SKM-1 treated with dmso at 0.1 percent for 144 hours (cell line): ENCODE results near the gene MTUS2.

Source experiments
- DNase-seq: peaks from one replicate; lab custom pipeline; 2025; ENCODE audit not compliant: unreplicated experiment; lab: John Stamatoyannopoulos, UW

The MTUS2 gene

DNA sequence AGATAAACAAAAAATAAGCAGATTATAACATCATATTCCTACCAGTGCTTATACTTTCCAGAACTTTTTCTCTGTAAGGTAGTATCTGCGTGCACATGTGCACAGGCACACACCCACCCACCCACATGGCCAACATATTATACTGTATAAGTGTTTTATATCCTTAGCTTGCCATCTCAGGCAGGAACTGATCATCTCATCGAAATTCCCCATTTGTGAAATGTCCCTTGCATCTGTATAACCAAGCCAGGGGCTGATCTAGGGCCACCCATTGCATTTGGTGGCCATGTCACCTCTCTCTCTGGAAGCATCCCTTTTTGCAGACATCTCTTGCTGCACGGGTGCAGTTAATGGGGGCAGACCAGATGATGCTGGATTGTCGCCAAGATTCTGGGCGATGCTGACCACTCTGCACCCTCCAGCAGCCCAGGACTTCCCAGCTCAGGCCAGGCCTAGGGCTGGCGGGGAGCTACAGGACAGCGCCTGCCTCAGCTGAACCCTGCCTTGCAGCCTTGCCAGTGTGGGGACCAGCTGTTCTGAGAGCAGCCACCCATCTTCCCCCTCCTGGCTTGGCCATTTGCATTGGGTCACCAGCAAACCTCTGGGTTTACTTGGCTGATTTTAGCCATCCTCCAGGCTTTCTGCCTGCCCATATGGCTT lies 679.5 kb downstream of the MTUS2 start:
- no peak for DNase-seq

DNA sequence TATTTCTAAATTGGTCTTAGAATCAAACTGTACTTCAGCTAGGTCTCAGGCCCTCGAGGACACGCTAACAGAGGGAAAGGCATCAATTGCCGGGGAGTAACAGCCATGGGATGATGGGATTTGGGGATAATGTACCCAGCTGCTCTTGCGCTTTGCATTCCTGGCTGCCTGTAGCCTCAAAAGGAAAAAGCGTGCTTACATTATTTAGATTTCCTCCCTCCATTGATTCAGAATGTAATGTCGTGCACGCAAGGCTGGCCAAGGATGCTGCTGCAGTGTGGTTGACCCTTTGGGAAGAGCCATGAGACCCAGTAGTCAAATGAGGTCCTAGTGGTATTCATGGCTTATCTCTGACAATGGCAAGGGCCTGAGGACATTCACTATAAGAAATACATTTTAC lies 680.2 kb downstream of the MTUS2 start:
- DNase-seq = no peak

DNA sequence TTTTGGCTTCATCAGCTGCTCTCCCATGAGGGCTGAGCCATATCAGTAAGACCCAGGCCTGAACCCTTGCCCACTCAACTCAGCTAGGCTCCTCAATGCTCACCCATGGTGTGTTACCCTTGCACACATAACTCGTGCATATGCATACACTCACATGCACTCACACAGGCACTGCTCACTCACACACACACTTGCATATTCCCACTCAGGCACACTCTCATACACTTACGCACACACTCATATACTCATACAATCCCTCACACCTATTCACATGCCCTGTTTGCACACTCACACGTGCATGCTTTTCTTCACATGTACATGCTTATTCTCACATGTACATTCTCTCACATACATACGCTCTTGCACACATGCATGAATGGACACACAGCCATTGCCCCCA lies 681.5 kb downstream of the MTUS2 start:
- no peak for DNase-seq

DNA sequence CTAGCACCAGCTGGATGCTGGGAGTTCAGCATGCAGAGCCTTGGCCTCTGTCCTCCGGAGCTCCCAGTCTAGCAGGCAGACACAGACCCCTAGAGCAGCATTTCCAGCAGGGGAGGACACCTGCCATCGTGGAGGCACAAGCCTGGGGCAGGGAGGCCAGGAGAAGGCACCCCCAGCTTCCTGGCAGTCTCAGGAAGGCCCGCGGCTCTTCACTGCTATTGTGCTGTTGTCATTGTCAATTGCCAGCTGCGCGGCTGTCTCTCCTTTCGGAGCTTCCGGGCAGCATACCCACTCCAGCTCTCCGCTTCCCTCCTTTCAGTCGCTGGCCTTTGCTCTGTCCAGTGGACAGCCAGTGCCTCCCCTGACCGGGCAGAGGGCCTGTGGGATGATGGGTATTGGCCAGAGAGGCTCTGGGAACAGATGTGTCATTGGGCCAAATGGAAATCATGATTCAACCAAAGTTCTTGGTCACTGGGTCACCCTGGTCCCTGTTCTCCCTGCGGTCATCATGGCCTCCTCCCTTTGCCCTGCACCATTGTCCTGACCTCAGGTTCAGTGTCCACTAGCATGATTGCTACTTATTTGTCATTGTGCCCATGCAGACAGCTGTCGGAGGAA lies 682.4 kb downstream of the MTUS2 start:
- no peak for DNase-seq

DNA sequence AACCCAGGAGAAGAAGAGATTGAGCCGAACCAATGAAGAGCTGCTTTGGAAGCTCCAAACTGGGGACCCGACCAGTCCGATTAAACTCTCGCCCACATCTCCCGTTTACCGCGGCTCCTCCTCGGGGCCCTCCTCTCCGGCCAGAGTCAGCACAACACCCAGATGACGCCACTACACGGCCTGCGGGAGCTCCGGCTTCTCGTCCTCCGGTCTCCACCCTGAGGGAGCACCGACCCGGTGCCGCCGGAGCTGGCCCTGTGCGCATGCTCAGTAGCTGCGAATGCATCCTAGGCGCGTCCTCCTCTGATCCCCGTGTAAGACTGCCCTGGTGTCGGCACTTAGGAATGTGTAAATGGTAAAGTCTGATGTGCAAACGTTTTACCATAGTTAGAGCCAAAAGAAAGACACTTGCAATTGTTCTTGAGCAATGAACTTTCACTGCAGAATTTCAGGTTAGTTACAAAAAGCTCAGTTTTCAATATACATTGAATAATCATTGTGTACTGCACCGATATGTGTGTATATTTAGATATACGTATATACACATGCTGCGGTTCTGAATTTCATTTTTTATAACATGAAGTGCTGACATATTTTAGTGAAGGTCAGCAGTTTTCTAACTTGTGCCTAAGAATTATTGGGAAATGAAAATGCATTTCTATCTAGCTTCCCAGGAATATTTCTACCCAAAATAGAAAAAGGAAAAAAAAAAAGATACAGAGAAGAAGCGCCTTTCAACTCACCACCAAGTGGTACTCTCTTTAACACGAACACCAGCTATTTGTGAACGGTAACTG lies 683.1 kb downstream of the MTUS2 start:
- no peak for DNase-seq

DNA sequence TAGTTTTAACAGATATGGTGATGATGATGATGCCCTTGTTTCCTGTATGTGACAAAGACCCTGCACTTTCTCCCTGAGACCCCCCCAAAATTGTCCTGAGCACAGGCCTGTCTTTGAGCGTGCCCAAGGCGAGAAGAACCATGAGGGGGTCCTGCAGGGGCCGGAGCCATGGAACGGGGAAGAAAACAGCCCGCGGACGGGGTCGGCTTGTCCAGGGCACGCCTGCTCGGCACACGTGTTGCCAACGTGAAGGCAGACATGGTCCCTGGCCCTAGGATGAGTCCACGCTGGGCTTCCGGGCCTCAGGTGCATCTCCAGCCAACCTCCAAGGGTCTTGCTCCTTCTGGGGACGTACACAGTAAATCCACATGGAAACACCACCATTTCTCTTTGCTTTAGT lies 684.6 kb downstream of the MTUS2 start:
- no peak for DNase-seq

DNA sequence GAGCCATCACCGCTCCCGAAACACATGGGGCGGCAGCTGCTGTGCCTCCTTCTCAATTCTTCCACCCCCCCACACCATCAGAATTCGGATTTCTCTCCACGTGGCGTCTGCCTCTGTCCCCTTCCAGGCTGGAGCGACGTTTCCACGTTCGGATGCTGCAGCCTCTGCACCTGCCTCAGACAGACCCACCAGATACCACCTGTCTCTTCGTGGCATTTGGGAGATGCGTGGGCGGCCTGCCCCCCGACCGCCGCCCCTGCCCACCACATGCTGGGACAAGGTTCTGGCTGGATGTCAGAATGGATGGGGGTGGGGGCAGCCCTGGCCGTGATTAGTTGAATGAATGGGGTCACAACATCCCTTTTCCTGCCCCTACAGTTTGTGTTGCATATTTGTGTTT lies 685.4 kb downstream of the MTUS2 start:
- no peak for DNase-seq

DNA sequence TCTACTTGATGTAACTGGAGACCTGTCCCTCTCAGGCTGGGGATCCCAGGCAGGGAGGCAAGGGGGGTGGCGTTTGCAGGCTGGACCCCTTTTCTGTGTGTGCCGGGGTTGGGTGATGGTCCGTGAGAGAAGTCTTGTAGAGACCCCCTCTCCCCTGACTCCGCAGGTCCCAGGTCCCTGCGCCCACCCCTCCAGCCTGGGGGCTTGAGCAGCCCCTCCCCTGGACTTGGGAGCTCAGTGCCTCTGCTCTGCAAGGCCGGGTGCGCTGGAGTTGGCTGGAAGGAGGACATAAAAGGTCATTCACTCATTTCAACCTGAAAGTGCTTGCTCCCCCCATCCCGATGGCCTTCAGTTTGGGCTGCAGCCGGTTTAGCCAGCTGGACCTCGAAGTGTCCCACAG lies 685.8 kb downstream of the MTUS2 start:
- DNase-seq = no peak

DNA sequence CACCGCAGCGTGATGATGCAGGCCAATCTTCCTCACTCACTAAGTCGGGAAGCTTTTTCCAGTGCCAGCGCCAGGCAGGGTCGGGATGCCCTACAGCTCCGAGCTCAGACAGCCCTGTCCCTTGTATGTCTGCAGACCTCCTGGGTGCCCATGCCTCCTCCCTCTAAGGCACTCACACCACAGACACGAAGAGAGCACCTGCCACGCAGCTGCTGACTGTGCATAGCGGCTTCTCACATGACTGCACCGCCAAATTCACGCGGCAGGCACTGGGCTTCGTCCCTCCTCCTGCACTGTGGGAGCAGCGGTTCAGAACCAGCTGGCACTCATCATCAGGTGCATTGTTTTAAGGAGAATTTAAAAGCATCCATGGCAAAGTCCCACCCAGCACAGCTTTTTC lies 687.2 kb downstream of the MTUS2 start:
- DNase-seq = no peak

DNA sequence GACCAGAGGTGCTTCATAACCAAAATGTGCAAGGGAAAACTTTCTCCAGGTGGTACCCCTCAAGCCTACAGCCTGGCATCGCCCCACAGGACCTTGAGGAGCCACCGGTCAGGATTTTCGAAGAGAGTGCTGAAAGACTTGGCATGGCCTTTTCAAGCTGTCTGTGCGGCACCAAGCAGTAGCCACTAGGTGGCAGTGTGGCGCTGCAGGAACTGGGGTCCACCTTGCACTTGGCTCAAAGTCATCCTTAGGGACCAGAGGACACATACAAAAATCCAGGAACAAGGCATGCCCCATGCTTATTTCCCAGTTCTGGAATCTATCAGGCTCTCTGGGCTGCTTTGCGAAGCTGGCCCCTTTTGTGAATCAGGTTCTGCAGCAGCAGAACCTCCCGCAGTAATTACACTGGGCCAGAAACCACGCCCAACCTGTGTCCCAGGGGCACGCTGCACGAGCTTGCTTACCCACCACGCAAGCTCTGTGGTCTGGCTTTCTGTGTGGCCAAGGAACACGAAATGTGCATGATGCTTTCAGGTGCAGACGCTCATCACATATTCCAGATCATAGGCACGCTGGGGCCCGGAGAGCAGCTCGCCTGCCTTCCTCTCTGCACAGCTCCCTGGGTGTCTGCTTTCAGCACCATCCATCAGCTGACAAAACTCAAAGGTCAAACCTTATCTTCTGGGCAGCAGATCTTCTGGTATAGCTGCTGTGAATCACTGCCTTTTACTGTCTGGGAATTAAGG lies 688.2 kb downstream of the MTUS2 start:
- DNase-seq = peak; percentile 50

DNA sequence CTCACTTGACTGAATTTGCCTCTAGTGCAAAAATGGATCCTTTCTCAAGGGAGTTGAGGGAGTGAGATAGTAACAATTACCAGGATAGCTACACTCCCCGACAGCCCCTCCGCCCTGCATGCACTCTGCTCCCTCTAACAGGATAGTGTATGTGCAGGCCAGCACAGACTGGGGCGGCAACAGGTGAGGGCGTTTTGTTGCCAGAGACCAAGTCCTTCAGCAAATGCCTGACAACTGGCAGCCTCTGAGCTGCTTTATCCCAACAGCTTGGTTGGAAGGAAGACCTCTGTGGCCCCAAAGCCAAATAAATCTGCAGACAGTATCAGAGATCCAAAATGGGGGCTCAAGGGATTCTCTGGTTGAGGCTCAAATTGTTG lies 688.7 kb downstream of the MTUS2 start:
- no peak for DNase-seq

DNA sequence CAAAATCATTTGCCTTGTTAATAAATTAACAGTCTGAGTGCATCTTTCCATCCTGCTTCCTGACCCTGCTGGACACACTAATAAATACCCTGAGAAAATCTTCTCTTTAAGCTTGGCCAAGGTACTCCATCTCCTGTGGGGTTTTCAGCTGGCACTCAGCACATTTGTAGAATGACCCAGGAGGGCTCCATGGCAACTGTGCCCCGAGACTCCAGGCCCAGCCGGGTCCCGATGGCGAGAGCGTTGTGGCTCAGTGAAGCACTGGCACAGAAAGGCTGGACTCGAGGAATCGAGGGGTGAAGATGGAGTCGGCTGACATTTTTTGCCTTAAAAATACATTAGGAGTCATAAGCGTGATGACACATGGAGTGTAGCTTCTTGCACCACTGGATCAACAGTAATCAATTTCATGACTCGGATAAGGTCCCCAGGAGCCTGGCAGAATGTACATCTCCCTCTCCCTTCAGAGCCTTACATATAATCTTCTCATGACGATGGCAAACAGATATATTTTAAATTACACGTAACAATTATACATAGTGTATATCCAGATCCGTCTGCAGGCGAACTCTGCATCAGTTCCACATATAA lies 690.0 kb downstream of the MTUS2 start:
- DNase-seq = no peak

DNA sequence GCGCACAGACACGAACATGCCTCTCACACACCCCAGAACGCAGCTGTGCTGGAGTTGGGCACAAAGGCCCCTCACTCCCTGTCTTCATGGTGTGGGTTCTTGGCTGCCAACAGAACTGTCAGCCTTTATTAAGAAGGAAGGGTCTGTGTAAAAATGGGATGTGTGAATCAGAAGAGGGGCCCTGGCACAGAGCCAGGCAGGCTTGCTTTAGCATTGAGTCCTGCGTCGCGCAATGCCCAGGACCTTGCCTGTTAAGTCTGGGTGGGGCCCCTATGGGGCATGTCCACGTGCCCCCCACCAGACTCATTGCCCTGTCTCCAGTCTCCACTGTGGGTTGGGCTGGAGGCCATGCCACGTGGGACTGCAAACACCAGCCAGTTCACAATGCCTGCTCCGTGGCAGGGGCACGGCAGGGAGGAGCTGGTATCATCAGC lies 690.5 kb downstream of the MTUS2 start:
- DNase-seq = no peak

DNA sequence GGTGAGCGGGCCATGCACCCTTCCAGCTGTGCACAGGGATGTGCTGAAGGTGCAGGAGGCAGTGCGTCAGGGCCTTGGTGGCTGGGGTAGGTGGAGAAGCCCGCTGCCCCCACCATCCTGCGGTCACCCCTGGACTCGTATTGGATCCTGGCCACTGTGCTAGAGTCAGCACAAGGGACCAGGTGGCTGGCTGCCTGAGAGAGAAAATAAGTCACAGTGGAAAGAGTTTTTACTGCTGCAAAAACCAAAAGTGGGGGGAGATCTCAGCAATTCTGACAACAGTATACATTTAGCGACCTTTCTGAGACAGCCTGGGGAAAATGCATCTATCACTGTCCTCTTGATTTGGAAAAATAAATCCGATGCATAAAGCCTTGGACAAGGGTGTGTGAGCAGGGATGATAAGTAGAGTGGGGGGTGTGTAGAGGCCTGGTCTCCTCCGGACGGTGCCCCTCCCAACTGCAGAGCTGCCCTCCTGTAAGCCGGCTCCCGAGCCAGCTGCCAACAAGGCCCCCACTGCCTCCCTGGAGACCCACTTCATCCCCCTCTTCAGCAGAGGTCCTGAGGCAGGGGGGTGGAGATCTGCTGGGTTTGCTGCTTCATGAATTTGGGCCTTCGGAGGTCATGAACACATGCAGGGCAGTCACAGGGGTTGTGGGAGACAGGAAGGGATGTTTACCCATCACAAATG lies 691.1 kb downstream of the MTUS2 start:
- no peak for DNase-seq

DNA sequence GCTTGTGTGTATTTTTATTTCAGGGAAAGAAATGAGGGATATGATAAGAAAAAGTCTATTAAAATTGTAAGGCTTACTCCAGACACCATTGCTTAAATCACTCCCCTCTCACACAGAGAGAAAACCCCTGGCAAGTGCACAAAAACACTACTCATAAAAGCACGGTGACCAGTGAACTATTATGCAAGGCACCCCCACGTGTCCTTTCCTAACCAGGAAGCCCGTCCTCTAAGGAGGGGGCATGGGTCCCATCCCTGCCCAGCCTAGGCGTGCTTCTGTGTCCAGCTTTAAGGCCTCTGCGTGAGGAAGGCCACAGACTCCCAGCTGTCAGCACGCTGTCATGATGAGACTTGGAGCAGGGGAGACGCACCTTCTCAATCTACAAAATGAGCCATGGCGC lies 691.8 kb downstream of the MTUS2 start:
- no peak for DNase-seq

DNA sequence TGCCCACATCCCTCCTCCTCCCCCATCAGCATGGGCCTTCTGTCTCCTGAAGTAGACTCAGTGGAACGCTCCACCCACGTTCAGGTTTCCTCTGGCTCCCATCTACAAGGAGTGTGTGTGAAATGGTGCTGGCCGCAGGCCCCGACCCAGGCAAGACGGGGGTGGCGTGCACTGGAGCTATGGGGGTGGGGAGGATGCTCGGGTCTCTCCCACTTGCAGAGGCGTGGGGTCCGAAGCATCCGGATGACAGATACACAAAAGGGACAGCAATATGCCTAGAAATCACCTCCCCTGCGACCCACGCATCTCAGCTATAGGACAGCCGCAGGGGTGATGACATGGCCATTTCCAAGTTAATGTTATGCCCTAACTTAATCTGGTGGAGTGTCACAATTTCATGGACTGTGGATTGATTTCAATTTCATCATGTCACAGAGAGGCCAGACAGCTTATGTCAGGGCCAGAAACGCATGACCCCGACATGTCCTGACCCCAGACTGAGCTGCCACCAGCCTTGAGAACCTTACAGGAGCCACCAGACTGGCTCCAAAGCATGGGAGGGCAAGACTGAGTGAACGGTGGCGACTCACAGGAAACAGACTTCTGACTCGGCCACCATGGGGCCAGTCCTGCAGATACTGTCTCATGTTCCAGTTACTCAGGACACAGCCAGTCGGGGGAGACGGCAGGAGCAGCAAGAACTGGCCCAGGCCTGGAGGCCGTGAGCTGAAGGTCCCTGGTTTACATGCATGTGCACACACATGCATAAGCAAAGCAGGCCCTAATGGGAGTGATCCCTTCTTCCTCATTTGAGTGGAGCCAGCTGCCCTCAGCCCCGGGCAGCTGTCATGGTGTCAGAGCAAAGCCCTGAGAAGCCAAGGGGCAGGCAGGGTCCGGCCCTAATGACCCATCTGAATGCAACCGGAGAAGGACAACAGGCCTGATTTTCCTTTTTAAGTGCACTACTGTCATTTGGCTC lies 693.2 kb downstream of the MTUS2 start:
- no peak for DNase-seq

DNA sequence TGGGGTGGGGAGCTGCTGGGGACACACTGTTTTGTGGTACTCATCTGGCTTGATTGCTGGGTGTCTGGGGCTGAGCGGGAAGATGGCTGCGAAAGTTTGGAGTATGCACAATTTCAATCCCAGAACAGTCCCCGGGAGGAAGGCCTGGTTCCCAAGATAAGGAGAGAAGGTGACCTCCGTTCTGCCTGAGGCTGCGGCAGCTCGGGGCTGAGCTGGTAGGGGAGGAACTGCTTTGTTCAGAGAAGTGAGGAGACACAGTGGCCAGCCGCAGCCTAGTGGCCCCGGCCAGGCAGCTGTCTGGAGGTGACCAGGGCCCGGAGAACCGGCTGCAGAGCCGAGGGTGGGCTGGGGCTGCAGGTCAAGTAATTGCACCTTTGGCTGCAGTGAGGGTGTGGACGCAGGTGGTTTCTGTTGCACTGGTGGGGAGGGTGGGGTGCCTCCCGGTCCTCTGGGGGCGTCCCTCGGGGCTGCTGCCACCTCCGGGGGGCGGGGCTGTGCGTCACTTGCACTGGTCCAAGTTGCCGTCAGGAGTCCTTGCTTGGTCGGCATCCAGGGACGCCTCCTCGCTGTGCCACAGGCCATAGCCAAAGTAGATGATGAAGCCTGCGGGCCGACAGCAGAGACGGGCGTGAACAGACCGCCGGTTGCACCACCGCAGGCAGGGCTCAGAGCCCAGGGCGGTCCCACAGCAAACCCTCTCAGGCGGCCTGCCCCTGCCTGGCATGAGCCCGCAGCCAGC lies 694.0 kb downstream of the MTUS2 start:
- no peak for DNase-seq

DNA sequence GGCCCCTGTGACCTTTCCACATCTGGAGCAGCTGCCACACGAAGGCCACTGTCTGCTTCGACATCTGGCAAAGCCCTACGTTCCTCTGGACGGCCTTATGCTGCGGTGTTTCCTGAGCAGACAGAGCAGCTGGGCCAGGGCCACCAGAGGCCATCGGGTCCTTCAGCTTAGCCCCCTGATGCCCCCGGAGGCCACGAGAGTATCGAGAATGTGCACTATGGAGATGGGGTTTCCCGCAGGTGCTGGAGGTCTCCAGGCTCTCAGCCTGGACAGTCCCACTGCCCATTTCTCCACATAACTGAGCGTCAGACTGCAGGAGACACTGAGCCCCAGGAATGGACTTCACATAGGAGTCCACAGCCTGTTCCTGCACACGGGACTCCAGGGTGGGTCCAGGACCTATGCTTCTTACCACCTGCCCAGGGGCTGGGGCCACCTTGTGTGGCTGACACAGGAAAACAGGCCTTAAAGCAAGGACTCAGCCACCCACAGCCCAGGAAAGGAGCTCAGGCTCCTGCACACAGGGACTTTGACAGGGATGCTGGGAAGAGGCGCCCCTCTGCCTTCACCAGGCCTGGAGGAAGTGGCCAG lies 694.7 kb downstream of the MTUS2 start:
- no peak for DNase-seq
